Neuronal stem cell (in vitro differentiated cells): ENCODE results near the gene SEC14L1.

Source experiments
- DNase-seq: peaks from one replicate; pipeline ENCODE4 v3.0.0-alpha.2; 2013; ENCODE audit warnings: low spot score
- H2AFZ ChIP-seq: one replicate; pipeline ENCODE4 v1.6.1; 2013; ENCODE audit warnings: mild to moderate bottlenecking, low read length, inconsistent platforms
- H2AK5ac ChIP-seq: 2 replicates; pipeline ENCODE4 v1.6.1; 2013; ENCODE audit warnings: low read depth, mild to moderate bottlenecking, inconsistent platforms, low read length, moderate library complexity, mixed read lengths
- H2BK120ac ChIP-seq: 2 replicates; pipeline ENCODE4 v1.6.1; 2013; ENCODE audit warnings: low read depth, mild to moderate bottlenecking, inconsistent platforms, low read length, moderate library complexity, mixed read lengths
- H2BK12ac ChIP-seq: one replicate; pipeline ENCODE4 v1.6.1; 2013; ENCODE audit warnings: low read length, inconsistent platforms
- H2BK15ac ChIP-seq: 2 replicates; pipeline ENCODE4 v1.6.1; 2013; ENCODE audit warnings: mild to moderate bottlenecking, low read length, inconsistent platforms, mixed read lengths
- H2BK5ac ChIP-seq: one replicate; pipeline ENCODE4 v1.6.1; 2013; ENCODE audit warnings: inconsistent platforms, mild to moderate bottlenecking, low read length, moderate library complexity
- H3K14ac ChIP-seq: one replicate; pipeline ENCODE4 v1.6.1; 2013; ENCODE audit warnings: low read length, inconsistent platforms
- H3K18ac ChIP-seq: 2 replicates; pipeline ENCODE4 v1.6.1; 2013; ENCODE audit warnings: low read length, inconsistent platforms
- H3K23ac ChIP-seq: 2 replicates; pipeline ENCODE4 v1.6.1; 2013; ENCODE audit warnings: low read depth, mild to moderate bottlenecking, mixed read lengths, low read length, inconsistent platforms; ENCODE audit not compliant: poor library complexity
- H3K27ac ChIP-seq: replicated peaks from 3 replicates; pipeline ENCODE4 v1.5.1; 2013; ENCODE audit warnings: low read length, inconsistent platforms
- H3K27me3 ChIP-seq, 3 experiments: 2 replicates each; pipeline ENCODE4 v1.6.1; 2013; ENCODE audit warnings: low read length in 3 of 3, mild to moderate bottlenecking in 2 of 3, inconsistent platforms in 1 of 3, low read depth in 1 of 3, mixed read lengths in 1 of 3, moderate library complexity in 1 of 3; ENCODE audit not compliant: control insufficient read depth in 3 of 3, insufficient read depth in 3 of 3
- H3K36me3 ChIP-seq, 2 donors: replicated peaks in 1 of 2; 2 replicates each; pipeline ENCODE4 v1.6.1; 2013; ENCODE audit warnings: low read length in 2 of 2; ENCODE audit not compliant: control insufficient read depth in 2 of 2, insufficient read depth in 2 of 2
- H3K4ac ChIP-seq: 2 replicates; pipeline ENCODE4 v1.6.1; 2013; ENCODE audit warnings: inconsistent platforms, mild to moderate bottlenecking, low read length, moderate library complexity
- H3K4me1 ChIP-seq, 2 donors: 1 replicate in 1 of 2; 2 replicates in 1 of 2; pipeline ENCODE4 v1.6.1; 2013; ENCODE audit warnings: low read length in 2 of 2, low read depth in 1 of 2; ENCODE audit not compliant: control insufficient read depth in 2 of 2, insufficient read depth in 1 of 2
- H3K4me2 ChIP-seq: one replicate; pipeline ENCODE4 v1.6.1; 2013; ENCODE audit warnings: mild to moderate bottlenecking, low read length, inconsistent platforms; ENCODE audit not compliant: insufficient read depth, poor library complexity, severe bottlenecking
- H3K4me3 ChIP-seq, 2 donors: 2 replicates each; pipeline ENCODE4 v1.5.1; 2013; ENCODE audit warnings: low read length in 2 of 2, mild to moderate bottlenecking in 2 of 2, inconsistent platforms in 1 of 2, moderate library complexity in 1 of 2
- H3K79me1 ChIP-seq: one replicate; pipeline ENCODE4 v1.6.1; 2013; ENCODE audit warnings: low read depth, mild to moderate bottlenecking, inconsistent platforms, low read length, moderate library complexity
- H3K9ac ChIP-seq: one replicate; pipeline ENCODE4 v1.6.1; 2013; ENCODE audit warnings: mild to moderate bottlenecking, low read depth, low read length, inconsistent platforms; ENCODE audit not compliant: poor library complexity
- H3K9me3 ChIP-seq, 2 donors: replicated peaks in 1 of 2; 2 replicates each; pipeline versions ENCODE3 to v1.6.1; 2013; ENCODE audit warnings: low read length in 2 of 2, mild to moderate bottlenecking in 2 of 2, inconsistent platforms in 1 of 2, low read depth in 1 of 2, mixed read lengths in 1 of 2, moderate library complexity in 1 of 2; ENCODE audit not compliant: control insufficient read depth in 2 of 2, insufficient read depth in 1 of 2
- H4K8ac ChIP-seq: one replicate; pipeline ENCODE4 v1.6.1; 2013; ENCODE audit warnings: low read depth, mild to moderate bottlenecking, inconsistent platforms, low read length, moderate library complexity
- H4K91ac ChIP-seq: one replicate; pipeline ENCODE4 v1.6.1; 2013; ENCODE audit warnings: low read length, low read depth, mild to moderate bottlenecking, inconsistent platforms; ENCODE audit not compliant: poor library complexity
- WGBS, 2 donors: extraction: QIAGEN DNeasy Blood & Tissue Kit; methylation state at CpG; one replicate each; pipeline ENCODE4 v1.1.7; 2013; ENCODE audit warnings: missing lambda C conversion rate in 2 of 2, mixed read lengths in 1 of 2; ENCODE audit not compliant: insufficient read length in 2 of 2, insufficient replicate concordance in 1 of 2; ENCODE audit errors: extremely low coverage in 2 of 2; 5-methylcytosine and 5-hydroxymethylcytosine counted together

The SEC14L1 gene

DNA sequence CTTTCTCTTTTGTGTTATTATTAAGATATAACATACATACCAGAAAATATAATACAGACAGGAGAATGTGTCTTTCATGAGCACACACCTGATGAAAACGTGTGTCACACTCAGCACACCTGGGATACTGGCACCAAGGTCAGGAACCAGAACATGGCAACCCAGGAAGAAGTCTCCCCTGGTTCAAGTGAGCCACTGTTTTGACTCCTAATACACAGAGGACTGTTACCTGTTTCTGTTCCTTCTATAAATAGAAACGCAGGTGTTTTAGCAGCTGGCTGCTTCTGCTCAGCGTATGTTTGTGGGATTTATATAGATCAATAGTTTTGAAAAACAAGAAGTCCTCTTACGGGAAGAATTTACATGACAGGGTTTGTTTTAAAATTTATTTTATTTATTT, 3.5 kb downstream of the SEC14L1 start:
- no peak overlapping the region for H2BK15ac ChIP-seq
- no peak overlapping the region for H2AK5ac ChIP-seq
- H2AFZ ChIP-seq, result no peak overlapping the region
- WGBS, 2 donors, result no CpG with 5 or more reads among the region's 4 CpGs
- no peak overlapping the region for H2BK12ac ChIP-seq
- no peak overlapping the region for H3K4ac ChIP-seq
- H3K9me3 ChIP-seq, result peaks cover 0 to under 1% of the 10 kb centered on the region in 2 donors
- no peak overlapping the region for H3K4me2 ChIP-seq
- H2BK120ac ChIP-seq, result no peak overlapping the region
- DNase-seq, result no peak
- H3K9ac ChIP-seq, result no peak overlapping the region
- H4K8ac ChIP-seq, result no peak overlapping the region
- peaks cover 20 to 45% of the 10 kb centered on the region in 2 donors for H3K4me1 ChIP-seq
- H2BK5ac ChIP-seq, result no peak overlapping the region
- H3K23ac ChIP-seq, result no peak overlapping the region
- H3K4me3 ChIP-seq, result no peak overlapping the region
- peaks cover 21 to 68% of the 10 kb centered on the region in 2 donors for H3K36me3 ChIP-seq
- no peak overlapping the region for H3K14ac ChIP-seq
- H3K27me3 ChIP-seq, result no peaks in the 10 kb centered on the region
- no peak overlapping the region for H3K18ac ChIP-seq
- peaks cover 5% of the 10 kb centered on the region for H3K79me1 ChIP-seq
- H3K27ac ChIP-seq, result no peak overlapping the region
- no peak overlapping the region for H4K91ac ChIP-seq

DNA sequence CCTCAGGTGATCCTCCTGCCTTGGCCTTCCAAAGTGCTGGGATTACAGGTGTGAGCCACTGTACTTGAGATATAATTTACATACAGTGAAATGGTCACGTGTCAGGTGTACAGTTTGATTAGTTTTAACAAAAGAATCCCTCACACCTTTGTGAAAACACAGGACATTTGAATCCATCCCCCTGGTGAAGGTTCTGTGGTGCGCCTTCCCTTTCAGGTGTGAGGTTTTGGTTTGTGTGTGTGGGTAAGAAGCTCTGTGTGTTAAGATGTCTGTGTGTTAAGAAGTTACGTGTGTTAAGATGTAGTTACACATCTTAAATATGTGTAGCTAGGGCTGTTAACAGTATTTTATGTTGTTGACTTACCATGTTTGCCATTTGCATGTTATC, 4.4 kb downstream of the SEC14L1 start:
- Histone ChIP-seq H3K9me3 (no peaks in the 10 kb centered on the region), H3K27me3 (no peaks in the 10 kb centered on the region), H3K23ac (no peak overlapping the region), H3K36me3 (peaks cover 22 to 78% of the 10 kb centered on the region in 2 donors), H3K14ac (no peak overlapping the region), H3K9ac (no peak overlapping the region), H2BK12ac (no peak overlapping the region), H2AK5ac (no peak overlapping the region), H3K79me1 (peaks cover 5% of the 10 kb centered on the region), H3K4ac (no peak overlapping the region), H2BK15ac (no peak overlapping the region), H2AFZ (no peak overlapping the region), H3K4me3 (no peak overlapping the region), H4K8ac (no peak overlapping the region), H2BK120ac (no peak overlapping the region), H3K4me2 (no peak overlapping the region), H2BK5ac (no peak overlapping the region), H4K91ac (no peak overlapping the region), H3K4me1 (peaks cover 18 to 41% of the 10 kb centered on the region in 2 donors), H3K27ac (no peak overlapping the region), H3K18ac (no peak overlapping the region)
- DNase-seq, result no peak
- no CpG with 5 or more reads among the region's 3 CpGs for WGBS, 2 donors

DNA sequence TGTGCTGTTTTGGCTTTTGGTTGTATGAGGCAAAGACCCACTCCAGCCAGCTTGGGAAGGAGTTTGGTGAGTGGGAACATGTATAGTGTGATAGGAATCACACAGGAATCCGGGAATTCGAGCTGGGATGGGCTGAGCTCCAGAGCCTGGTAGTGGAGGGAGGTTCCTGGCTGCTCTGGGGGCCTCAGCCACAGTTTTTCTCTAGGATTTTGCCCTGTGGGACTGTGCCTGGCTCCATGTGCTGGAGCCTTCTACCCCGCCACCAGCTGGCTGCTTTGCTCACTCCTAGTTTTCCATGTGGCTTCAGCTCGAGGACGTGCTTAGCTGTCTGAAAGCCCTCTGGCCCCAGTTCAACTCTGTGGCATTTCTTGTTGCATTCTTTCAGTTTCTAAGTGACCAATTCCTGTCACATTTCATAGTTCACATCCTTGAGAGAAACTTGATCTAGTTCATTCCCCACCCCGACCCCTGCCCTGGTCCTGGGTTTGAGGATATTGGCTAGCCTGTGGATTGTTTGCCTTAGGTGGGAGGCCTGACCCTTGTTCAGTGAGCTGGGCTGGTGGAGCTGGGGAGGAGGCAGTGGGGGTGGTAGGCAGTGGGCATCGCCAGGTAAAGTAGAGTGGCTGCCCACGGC, 5.0 kb downstream of the SEC14L1 start:
- no peak overlapping the region for H3K4me3 ChIP-seq
- no peak overlapping the region for H4K8ac ChIP-seq
- H3K9ac ChIP-seq, result no peak overlapping the region
- no peaks in the 10 kb centered on the region for H3K9me3 ChIP-seq
- H3K14ac ChIP-seq, result no peak overlapping the region
- no peak overlapping the region for H2BK5ac ChIP-seq
- H4K91ac ChIP-seq, result peak overlapping the region; percentile 27
- H2BK15ac ChIP-seq, result no peak overlapping the region
- H2BK12ac ChIP-seq, result no peak overlapping the region
- no peak overlapping the region for H2AFZ ChIP-seq
- no peak overlapping the region for H2BK120ac ChIP-seq
- H3K18ac ChIP-seq, result peak overlapping the region; percentile 60
- H3K27ac ChIP-seq, result no peak overlapping the region
- WGBS, 2 donors, result no CpG with 5 or more reads among the region's 8 CpGs
- DNase-seq, result no peak
- peaks cover 22 to 40% of the 10 kb centered on the region in 2 donors for H3K4me1 ChIP-seq
- H3K4me2 ChIP-seq, result no peak overlapping the region
- no peak overlapping the region for H3K23ac ChIP-seq
- H3K36me3 ChIP-seq, result peaks cover 22 to 83% of the 10 kb centered on the region in 2 donors
- H2AK5ac ChIP-seq, result no peak overlapping the region
- peaks cover 5% of the 10 kb centered on the region for H3K79me1 ChIP-seq
- H3K4ac ChIP-seq, result no peak overlapping the region
- H3K27me3 ChIP-seq, result no peaks in the 10 kb centered on the region

DNA sequence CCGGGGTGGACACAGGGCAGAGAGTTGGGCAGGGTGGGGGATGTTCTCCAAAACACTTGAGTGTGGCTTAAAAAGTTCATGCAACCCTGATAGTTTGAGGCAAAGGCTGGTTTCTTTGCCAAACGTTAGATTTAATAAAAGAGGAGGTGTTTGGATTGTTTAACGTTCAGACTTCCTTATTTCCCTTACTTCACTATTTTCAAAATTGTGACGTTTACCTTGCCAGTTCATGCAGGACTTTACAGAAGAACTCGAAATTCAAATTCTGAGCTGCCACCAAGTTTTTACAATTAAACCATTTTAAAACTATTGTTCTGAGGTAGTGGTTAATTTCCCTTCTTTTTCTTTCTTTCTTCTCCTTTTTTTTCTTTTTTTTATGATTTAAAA, 5.5 kb downstream of the SEC14L1 start:
- H3K18ac ChIP-seq, result peak overlapping the region; percentile 60
- H3K23ac ChIP-seq, result no peak overlapping the region
- no peak overlapping the region for H3K9ac ChIP-seq
- peaks cover 5% of the 10 kb centered on the region for H3K79me1 ChIP-seq
- no peak overlapping the region for H2BK120ac ChIP-seq
- peaks cover 22 to 88% of the 10 kb centered on the region in 2 donors for H3K36me3 ChIP-seq
- no peak overlapping the region for H3K14ac ChIP-seq
- no peak overlapping the region for H2BK12ac ChIP-seq
- no peak overlapping the region for H2BK15ac ChIP-seq
- no peak overlapping the region for H3K4me3 ChIP-seq
- H2AFZ ChIP-seq, result no peak overlapping the region
- H2AK5ac ChIP-seq, result no peak overlapping the region
- H3K9me3 ChIP-seq, result no peaks in the 10 kb centered on the region
- H4K8ac ChIP-seq, result no peak overlapping the region
- no CpG with 5 or more reads among the region's 5 CpGs for WGBS, 2 donors
- no peaks in the 10 kb centered on the region for H3K27me3 ChIP-seq
- no peak overlapping the region for H2BK5ac ChIP-seq
- H3K4ac ChIP-seq, result no peak overlapping the region
- DNase-seq, result no peak
- no peak overlapping the region for H3K4me2 ChIP-seq
- no peak overlapping the region for H4K91ac ChIP-seq
- H3K27ac ChIP-seq, result no peak overlapping the region
- H3K4me1 ChIP-seq, result peaks cover 25 to 40% of the 10 kb centered on the region in 2 donors
